NCI-H2196 treated with DMSO at 0.1 percent for 48 hours (cell line): ENCODE data around the gene SCUBE3.

Experiments
- DNase-seq: peaks from one replicate; lab custom pipeline; 2025; ENCODE audit not compliant: unreplicated experiment; lab: John Stamatoyannopoulos, UW

The SCUBE3 gene

DNA sequence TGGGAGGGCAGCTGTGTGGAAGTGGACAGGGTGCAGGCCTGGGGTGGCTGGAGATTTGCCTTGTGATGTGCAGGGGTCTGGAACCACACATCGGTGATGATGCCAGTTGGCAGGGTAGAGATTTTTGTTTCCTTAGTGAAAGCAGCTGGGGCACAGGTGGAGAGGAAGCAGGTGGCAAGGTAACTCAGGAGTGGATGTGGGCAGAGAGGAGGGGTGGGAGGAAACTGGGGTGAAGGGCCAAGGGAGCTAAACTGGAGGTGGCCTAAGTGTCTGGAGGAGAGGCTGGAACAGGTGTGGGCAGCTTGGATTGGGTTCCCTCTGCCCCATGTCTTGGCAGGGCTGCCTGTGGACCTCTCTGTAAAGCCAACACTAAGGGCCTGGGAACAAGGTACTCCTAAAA is 4.7 kb upstream of the SCUBE3 start:
- peak; percentile 23 for DNase-seq

DNA sequence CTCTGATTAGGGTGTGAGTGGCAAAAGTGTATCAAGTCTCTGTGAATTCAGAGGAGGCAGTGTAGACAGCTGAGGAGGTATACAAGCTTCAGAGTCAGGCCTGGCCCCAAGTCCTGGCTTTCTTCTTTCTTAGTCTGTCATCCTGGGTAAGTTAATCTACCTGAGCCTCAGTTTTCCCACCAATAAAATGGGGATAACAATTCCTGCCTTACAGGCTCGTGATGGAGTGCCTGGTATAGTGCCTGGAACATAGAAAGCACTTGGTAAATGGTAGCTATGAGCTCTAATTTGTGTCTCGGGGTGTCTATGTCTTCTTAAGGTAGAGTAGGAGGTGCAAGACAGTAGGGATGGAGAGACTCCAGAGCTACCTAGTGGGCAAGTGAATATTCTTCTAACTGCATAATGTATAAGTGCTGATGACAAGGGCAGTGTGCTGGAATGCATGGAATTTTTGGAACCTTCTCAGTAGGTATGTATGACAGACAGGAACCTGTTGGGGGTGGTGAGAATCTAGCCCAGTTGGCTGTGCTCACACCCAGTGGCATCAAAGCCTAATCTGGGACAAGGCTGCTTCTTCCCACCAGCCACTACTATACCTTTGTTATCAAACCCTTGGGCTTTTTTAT is 4.0 kb upstream of the SCUBE3 start:
- no peak for DNase-seq

DNA sequence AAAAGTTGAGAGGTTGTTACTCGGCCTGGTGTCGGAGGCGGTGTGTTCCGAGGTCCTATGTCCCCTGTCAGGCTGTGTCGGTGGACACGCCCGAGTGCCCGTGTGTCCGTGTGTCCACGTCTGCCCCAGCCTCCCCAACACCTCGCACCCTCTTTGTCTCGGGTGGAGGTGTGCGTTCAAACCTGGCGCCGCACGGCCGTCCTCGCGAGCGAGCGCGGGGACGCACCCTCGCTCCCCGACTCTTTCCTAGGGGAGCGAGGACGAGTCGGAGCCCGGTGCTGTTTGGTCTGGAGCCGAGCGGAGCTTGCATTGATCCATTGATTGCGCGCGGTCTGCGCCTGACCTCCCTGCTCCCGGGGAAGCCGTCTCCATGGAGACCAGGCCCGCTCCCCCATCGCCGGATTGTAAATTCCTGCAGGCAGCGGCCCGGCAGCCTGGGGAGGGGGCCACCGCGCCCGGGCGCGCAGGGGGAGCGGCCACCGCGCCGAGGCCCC is 411 bp upstream of the SCUBE3 start:
- no peak for DNase-seq

DNA sequence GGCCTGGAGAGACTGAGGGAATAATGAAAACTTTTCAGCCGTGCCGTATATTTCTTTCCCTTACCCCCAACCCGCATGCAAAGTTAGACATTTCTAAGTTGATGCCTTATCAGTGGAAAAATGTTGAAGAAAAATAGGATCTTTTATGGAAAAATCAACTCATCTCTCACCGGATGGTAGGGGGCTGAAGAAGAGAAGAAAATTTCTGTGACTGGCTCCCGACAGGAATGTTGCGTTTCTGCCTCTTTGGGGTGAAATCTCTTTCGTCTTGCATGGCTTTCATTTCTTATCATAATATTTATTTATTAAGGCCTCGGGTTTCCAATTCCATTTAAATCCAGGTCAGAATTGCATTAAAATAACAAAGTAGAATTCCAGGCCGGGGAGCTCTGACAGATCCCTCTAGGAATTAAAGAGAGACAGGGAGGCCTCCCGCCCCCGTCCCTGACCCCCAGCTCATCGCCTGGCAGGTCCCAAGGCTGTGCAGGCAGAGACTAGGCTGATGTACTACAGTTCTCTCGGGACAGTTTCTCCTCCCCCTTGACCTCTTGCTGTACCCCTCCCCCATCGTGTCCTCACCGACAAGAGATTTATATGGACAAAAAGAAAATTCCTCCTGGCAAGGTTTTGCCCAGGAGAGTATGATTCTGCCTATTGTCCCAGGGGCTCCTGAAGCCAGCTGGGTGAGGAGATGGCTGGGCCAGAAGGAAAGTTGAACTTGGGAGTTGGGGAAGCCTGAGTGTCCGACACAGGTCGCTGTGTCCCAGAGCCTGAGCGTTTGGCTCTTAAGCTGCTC is 1.3 kb downstream of the SCUBE3 start:
- DNase-seq: no peak

DNA sequence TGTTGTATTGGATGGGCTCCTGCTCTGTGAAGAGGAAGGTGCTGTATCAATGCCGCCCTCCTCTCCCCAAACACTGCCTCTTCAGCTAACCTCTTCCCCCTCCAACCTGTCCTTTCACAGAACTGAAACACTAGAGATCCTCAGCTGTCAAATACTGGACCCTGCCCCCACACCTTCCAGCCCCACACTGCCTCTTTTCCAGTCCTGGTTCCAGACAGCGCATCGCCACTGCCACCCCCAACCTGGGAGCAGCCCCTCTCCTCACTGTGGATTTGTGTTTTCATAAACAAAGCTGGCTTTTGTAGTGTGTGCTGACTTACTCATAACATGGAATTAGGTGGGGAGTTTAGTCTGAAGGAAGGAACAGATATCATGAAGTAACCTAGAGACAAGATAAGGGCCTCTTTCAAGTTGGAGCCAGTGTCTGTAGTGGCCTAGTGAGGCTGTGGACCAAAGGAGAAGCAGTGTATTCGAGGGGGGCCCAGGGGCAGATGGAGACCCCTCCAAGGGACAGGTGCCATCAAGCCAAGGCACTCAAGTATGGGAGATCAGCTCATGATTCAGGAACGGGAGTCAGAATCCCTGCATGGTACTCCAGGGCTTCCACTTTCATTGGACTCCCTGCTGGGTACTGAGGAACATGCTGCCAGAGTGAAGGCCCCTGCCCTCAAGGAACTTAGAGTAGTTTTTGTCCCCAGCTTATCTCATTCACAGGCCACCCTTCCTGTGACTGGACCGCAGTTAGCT is 2.1 kb downstream of the SCUBE3 start:
- DNase-seq: no peak

GRCh38 chr6:35216412-35216732 is 2.6 kb downstream of the SCUBE3 start:
- DNase-seq: no peak

DNA sequence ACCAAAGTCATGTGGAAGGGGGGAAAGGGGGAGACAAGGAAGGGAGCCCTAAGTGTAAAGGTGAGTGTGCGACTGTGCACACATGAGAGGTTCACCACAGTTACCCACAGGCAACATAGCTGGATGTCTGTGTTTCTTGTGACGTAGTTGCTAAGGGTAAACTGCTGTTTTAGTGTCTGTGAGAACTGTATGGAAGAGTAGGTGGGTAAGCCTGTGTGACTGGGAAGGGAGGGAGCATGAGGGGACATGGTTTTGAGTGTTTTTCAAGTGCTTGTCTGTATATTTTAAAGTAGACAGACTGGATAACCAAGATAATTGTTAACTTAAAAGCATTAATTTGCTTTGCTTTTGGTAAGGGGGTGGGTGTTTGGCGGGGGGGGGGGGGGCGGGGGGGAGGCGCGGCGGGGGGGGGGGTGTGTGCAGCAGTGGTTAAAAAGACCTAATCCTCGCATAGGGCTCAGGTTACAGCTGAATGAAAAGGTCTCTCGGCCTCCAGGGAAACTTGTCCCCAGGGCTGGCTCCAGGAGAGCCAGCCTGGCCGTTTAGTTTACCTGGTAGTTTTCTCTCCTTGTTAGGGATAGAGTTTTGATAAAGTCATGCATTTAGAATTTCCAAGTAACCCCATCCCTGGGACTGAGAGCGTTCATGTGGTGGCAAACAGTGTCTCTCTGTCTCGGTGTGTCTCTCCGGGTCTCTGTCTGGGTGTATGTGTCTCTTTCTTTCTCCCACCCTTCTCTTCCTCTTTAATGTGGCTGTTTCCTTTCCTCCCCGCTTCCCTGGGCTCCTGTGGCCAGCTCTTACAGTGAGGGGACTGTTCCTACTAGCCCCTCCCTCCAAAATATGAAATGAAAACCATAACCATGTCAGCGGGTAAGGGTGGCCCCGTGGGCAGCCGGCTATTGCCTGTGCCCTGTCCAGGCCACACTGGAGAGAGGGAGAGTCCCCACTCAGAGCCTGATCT is 3.4 kb downstream of the SCUBE3 start:
- no peak for DNase-seq

DNA sequence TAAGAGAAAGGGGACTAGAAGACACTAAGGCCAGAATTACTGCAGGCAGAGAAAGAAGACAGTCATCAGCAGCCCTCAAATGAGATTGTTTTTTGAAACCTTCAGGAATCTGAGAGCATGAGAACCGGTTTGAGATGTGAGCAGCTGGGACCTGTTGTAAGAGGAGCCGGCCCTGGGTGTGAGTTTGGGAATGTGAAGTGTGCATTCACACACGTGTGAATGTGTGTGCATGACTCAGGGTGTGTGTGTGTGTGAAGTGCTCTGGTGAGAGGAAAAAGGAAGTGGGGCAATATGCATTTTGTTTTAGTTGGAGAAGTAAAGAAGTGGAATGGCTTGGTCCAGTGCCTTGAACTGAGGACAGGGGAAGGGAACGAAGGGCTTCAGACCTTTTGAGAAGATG is 4.3 kb downstream of the SCUBE3 start:
- DNase-seq: no peak

- no peak for DNase-seq
Observed at GRCh38 chr6:35218456-35218855, 4.7 kb downstream of the SCUBE3 start.

- DNase-seq: no peak
Observed at GRCh38 chr6:35219683-35220326, 6.0 kb downstream of the SCUBE3 start.

DNA sequence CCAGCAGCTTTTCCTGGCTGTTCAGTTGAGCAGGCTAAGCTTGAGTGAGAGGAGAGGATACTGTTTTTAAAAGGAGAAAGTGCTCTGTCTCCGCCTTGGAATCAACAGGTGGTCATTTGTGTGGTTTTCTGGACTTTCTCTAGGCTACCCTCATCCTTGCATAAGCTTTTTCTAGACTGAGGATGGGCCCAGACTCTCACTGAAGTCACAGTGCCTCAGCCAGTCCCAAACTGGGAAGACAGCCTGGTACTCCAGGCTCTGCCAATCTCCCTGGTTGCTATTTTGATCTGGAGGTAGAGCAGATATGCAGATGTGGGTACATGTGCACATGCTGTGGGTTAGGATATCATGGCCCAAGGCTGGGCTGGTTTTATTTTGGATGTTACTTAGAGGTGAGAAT is 7.0 kb downstream of the SCUBE3 start:
- no peak for DNase-seq

DNA sequence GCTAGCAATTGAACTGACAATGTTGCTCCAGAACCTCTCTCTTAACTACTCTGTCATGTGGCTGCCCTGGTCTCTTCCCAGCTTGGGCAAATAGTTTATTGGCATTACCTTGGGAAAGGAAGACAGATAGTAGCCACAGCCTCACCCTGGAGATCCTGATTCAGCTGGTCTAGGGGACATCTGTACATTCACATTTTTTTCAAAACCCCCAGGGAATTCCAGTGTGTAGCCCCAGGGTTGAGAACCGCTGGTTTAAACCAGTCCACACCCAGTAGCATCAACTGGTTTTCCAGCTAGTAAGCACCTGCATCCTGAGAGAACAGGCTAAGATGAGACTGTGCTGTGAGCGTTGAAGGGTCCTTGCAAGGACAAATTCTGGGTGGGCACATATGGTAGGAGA is 9.6 kb downstream of the SCUBE3 start:
- no peak for DNase-seq

GRCh38 chr6:35224720-35225119 is 11.0 kb downstream of the SCUBE3 start:
- no peak for DNase-seq

- DNase-seq: no peak
Observed at GRCh38 chr6:35228481-35228880, 14.7 kb downstream of the SCUBE3 start.

DNA sequence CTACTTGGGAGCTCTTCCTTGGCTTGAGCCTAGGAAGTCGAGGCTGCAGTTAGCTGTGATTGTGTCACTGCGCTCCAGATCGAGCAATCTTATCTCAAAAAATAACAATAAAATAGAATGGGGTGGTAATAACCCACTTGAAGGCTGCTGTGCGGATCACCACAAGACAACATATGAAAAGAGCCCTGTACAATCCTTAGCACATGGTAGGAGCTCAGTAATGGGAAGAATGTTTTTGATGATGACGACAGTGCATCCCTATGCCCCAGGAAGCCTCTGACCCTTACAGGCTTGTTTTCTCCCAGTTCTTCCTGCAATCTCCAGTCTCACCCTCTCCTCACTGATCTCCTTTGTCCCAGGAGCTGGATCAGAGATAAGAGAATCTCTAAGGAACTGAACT is 15.5 kb downstream of the SCUBE3 start:
- no peak for DNase-seq

DNA sequence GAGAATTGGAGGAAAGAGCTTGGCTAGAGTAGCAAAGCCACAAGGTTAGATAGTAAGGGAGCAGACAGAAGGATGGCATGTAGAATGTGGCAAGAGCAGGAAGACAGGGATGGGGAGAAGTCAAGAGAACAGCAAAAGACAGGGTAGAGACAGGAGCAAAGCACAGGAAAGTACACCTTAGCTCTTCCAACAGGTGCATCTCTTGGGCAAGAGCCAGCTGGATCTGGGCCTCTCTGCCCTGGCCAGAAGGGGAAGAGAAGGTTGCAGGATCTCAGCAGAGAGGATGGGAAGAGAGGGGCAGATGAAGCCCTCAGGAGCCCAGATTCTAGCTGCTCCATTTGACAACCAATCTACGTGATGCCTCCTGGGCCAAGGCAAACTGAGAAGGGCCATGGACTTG is 16.7 kb downstream of the SCUBE3 start:
- no peak for DNase-seq

DNA sequence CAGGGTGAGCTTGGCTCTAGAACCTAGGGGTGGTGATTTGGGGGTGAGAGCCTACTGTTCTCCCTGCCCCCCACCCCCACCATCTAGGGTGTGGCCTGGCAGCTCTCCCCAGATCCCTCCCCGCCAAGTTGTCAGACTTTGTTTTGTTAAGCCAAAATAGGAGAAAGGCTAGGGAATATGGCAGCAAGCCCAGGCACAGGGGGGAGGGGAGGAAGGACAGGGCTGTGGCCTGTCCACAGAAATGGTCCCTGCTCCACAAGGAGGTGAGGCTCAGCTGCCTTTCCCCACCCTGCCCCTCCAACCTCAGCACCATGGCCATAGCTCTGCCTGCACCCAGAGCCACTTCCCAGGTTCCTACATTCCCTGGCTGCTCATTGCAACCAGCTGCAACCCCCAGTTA is 17.2 kb downstream of the SCUBE3 start:
- DNase-seq: peak; percentile 36

GRCh38 chr6:35231563-35231962 is 17.8 kb downstream of the SCUBE3 start:
- DNase-seq: no peak

- no peak for DNase-seq
Observed at GRCh38 chr6:35234901-35235300, 21.1 kb downstream of the SCUBE3 start.

DNA sequence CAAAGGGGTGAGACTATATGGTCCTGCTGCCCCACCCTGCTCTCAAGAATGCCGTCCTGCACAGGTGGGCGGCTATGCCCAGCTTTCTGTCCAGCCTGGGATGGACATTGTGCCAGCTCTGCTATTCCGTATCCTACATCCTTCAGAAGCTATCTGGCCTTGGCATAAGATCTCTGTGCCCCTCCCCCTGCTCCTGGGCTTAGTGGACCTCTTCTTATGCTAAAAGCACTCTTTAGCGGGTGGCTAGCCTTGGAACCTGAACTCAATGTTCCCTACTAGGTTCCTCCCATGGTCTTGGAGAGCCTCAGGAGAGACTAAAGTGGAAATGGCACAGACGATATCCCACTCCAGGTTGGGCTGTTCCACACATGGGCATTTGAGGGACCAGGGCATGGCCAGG is 22.5 kb downstream of the SCUBE3 start:
- no peak for DNase-seq
